Vagina (tissue), 2 donors: ENCODE measurements around the gene SPSB3. TPM values are rescaled to one million over a fixed set of nuclear protein-coding genes. Genes with fewer than 3 reads are reported as not detected.

ENCODE experiments used
- DNase-seq, 2 donors: peaks; one replicate each; pipeline ENCODE4 v3.0.0-alpha.2; 2017; ENCODE audit errors: extremely low spot score in 2 of 2
- H3K27ac ChIP-seq: fragments of 200-600 bp; sonication (generic); one replicate; pipeline ENCODE4 v1.5.1; 2019
- H3K27me3 ChIP-seq: fragments of 200-600 bp; sonication (generic); one replicate; pipeline ENCODE4 v1.5.1; 2019
- H3K36me3 ChIP-seq, 2 donors: fragments of 200-600 bp; sonication (generic); one replicate each; pipeline ENCODE4 v1.5.1; 2017 to 2019
- H3K4me1 ChIP-seq: fragments of 200-600 bp; sonication (generic); one replicate; pipeline ENCODE4 v1.5.1; 2019
- H3K4me3 ChIP-seq, 2 donors: fragments of 200-600 bp; sonication (generic); 1 replicate in 1 of 2; 2 replicates in 1 of 2; pipeline ENCODE4 v1.5.1; 2016 to 2019
- H3K9me3 ChIP-seq: fragments of 200-600 bp; sonication (generic); one replicate; pipeline ENCODE4 v1.5.1; 2019
- CTCF ChIP-seq, 3 experiments: fragments of 450-650 bp in 2 of 3; fragments of 200-600 bp in 1 of 3; sonication (generic) in 1 of 3; IDR thresholded peaks; one replicate each; pipeline ENCODE4 v1.5.1; 2017 to 2019; ENCODE audit warnings: antibody characterized with exemption in 3 of 3, mild to moderate bottlenecking in 2 of 3, moderate library complexity in 2 of 3
- POLR2A ChIP-seq, 2 donors: fragments of 450-650 bp; IDR thresholded peaks; one replicate each; pipeline ENCODE4 v1.6.1; 2017; ENCODE audit warnings: antibody characterized with exemption in 2 of 2, mild to moderate bottlenecking in 2 of 2, moderate library complexity in 2 of 2
- POLR2AphosphoS5 ChIP-seq, 2 donors: sonication (generic); formaldehyde crosslinking; IDR thresholded peaks; one replicate each; pipeline ENCODE4 v1.9.0; 2017; ENCODE audit warnings: antibody characterized with exemption in 2 of 2, mild to moderate bottlenecking in 2 of 2, low read depth in 1 of 2; ENCODE audit not compliant: insufficient read depth in 1 of 2
- intact Hi-C: fragments of 100-400 bp; cut with DNase I; formaldehyde crosslinking; loops from one replicate; pipeline ENCODE4 v1.15.1; 2023
- microRNA-seq: library from miRNA; unstranded; fragments of <30 nt; microRNA quantifications from one replicate; pipeline ENCODE4, GENCODE V29; 2017; ENCODE audit warnings: borderline number of aligned reads, borderline replicate concordance
- small RNA-seq: library from RNA; depleted of rRNA; stranded (forward); fragments of <200 nt; gene quantifications from one replicate; pipeline ENCODE3, GENCODE V24; 2016
- total RNA-seq: library from RNA; depleted of rRNA; stranded (reverse); fragments of >200 nt; gene quantifications from one replicate; pipeline ENCODE4 v1.2.3, GENCODE V29; 2016

The SPSB3 gene
- total RNA-seq, 1 donor from 2014 or later: 75.9 TPM

GRCh38 chr16:1727651-1728624 is 54.4 kb downstream of the SPSB3 start:
- Histone ChIP-seq H3K27me3 (no peaks in the 10 kb centered on the region), H3K27ac (no peak overlapping the region), H3K36me3 (peaks cover 0 to 49% of the 10 kb centered on the region in 2 donors), H3K4me3 (no peak overlapping the region), H3K4me1 (peaks cover 15% of the 10 kb centered on the region), H3K9me3 (no peaks in the 10 kb centered on the region)
- DNase-seq: no peak
- intact Hi-C loops: no loop called here
- TF ChIP-seq POLR2AphosphoS5 (IDR thresholded peaks at IDR 0.05; ENCODE audit: insufficient read depth in 1 of 2, low read depth in 1 of 2): no peak
- TF ChIP-seq POLR2A (IDR thresholded peaks at IDR 0.05): no peak
- TF ChIP-seq CTCF (IDR thresholded peaks at IDR 0.05): no peak

Small RNA genes within 50 kb of the gene (microRNA-seq; reads per million reads assigned to microRNA genes)
- not detected for gene MIR3177

Small RNA genes within 50 kb of the gene (small RNA-seq; reads per million reads assigned to genes)
- gene MIR3177: 0.26 reads per million

Other genes with a start within 250 kb of the SPSB3 start
- gene TMEM204, start 248.9 kb downstream of the SPSB3 start, total RNA-seq: 33.1 TPM
- 29.2 TPM for gene IFT140, start 170.5 kb downstream of the SPSB3 start, total RNA-seq
- gene CRAMP1, start 170.2 kb downstream of the SPSB3 start, total RNA-seq: 13.8 TPM
- 19.9 TPM for gene JPT2, start 104.3 kb downstream of the SPSB3 start, total RNA-seq
- gene MAPK8IP3, start 76.4 kb downstream of the SPSB3 start, total RNA-seq: 44.9 TPM
- gene NME3, start 11.0 kb downstream of the SPSB3 start, total RNA-seq: 96.0 TPM
- 13.5 TPM for gene EME2, start 9.8 kb downstream of the SPSB3 start, total RNA-seq
- gene MRPS34, start 9.4 kb downstream of the SPSB3 start, total RNA-seq: 89.6 TPM
- gene NUBP2, start 389 bp upstream of the SPSB3 start, total RNA-seq: 40.8 TPM
- not detected for gene IGFALS, start 11.1 kb upstream of the SPSB3 start, total RNA-seq
- 71.5 TPM for gene HAGH, start 44.3 kb upstream of the SPSB3 start, total RNA-seq
- 53.5 TPM for gene FAHD1, start 44.6 kb upstream of the SPSB3 start, total RNA-seq
- gene MEIOB, start 89.6 kb upstream of the SPSB3 start, total RNA-seq: not detected
- 4.4 TPM for gene HS3ST6, start 135.8 kb upstream of the SPSB3 start, total RNA-seq
- 53.0 TPM for gene MSRB1, start 160.6 kb upstream of the SPSB3 start, total RNA-seq
- gene RPL3L, start 172.1 kb upstream of the SPSB3 start, total RNA-seq: not detected
- gene NDUFB10, start 177.0 kb upstream of the SPSB3 start, total RNA-seq: 132 TPM
- gene RPS2, start 182.3 kb upstream of the SPSB3 start, total RNA-seq: 3,117 TPM
- gene RNF151, start 184.3 kb upstream of the SPSB3 start, total RNA-seq: not detected
- 44.2 TPM for gene TBL3, start 189.5 kb upstream of the SPSB3 start, total RNA-seq
- gene NOXO1, start 198.9 kb upstream of the SPSB3 start, total RNA-seq: 1.2 TPM
- 11.5 TPM for gene GFER, start 201.6 kb upstream of the SPSB3 start, total RNA-seq
- 8.3 TPM for gene SYNGR3, start 207.4 kb upstream of the SPSB3 start, total RNA-seq
- 51.8 TPM for gene ZNF598, start 227.2 kb upstream of the SPSB3 start, total RNA-seq
- not detected for gene NPW, start 237.2 kb upstream of the SPSB3 start, total RNA-seq
- gene NHERF2, start 244.3 kb upstream of the SPSB3 start, total RNA-seq: 44.7 TPM